HG03571 (cell line): ENCODE measurements around the gene RPL35A.

Experiments used
- ATAC-seq: cut with Tn5 transposase; IDR thresholded peaks from one replicate; pipeline ENCODE4 v1.9.1; 2021; ENCODE audit not compliant: unreplicated experiment

Gene RPL35A

GRCh38 chr3:197994736-197995135 lies 44.7 kb downstream of the RPL35A start:
- ATAC-seq, result no peak

- no peak for ATAC-seq
These were observed 46.9 kb downstream of the RPL35A start for GRCh38 chr3:197996855-197997254.

- ATAC-seq, result no peak
These were observed 47.9 kb downstream of the RPL35A start for GRCh38 chr3:197997936-197998335.
